ENCODE data around the gene CUBN. TPM values are rescaled to one million over a fixed set of nuclear protein-coding genes. Genes with fewer than 3 reads are reported as not detected.
A peak's percentile ranks its signal among the peaks of the same experiment; 100 is the strongest.

Gene CUBN
- total and polyA plus RNA-seq, 2 experiments from 2014 or later: 0.41 to 0.65 TPM

- DNase-seq: peak; percentile 11
These were observed 352.7 kb downstream of the CUBN start for GRCh38 chr10:16776896-16777295.

More at GRCh38 chr10:16776896-16777295, 352.7 kb downstream of the CUBN start:
- H3K27me3 ChIP-seq (replicated peaks; ENCODE audit: insufficient read depth): no peaks in the 10 kb centered on the region
- TF ChIP-seq EZH2phosphoT487 (IDR thresholded peaks at IDR 0.05; ENCODE audit: insufficient read depth, low read depth) (no peak), EZH2 (IDR thresholded peaks at IDR 0.05; ENCODE audit: insufficient read depth, poor library complexity, severe bottlenecking) (no peak)
- in situ Hi-C loops (cut with MboI): loop anchor here (25.0 kb wide), 1 partner anchor 890 kb away; no protein-coding TSS in a partner anchor
- H3K4me1 ChIP-seq (ENCODE audit: insufficient read depth): peaks cover 9% of the 10 kb centered on the region; the same call in 1 of the 2 replicates
- no peak overlapping the region for H2AFZ ChIP-seq
- no peak overlapping the region for H3K4me3 ChIP-seq
- H3F3A ChIP-seq (ENCODE audit: insufficient read depth): peaks cover 15% of the 10 kb centered on the region
- no peak overlapping the region; the same call in 1 of the 2 replicates for H3K9ac ChIP-seq
- peak overlapping the region; percentile 14 for H3K4me2 ChIP-seq (ENCODE audit: unreplicated experiment)
- no peaks in the 10 kb centered on the region for H3K9me3 ChIP-seq (ENCODE audit: low read depth)
- no peak overlapping the region for H3K27ac ChIP-seq
- H4K20me1 ChIP-seq (ENCODE audit: insufficient read depth): no peaks in the 10 kb centered on the region
- H3K36me3 ChIP-seq (ENCODE audit: low read depth): peaks cover 10% of the 10 kb centered on the region; the same call in 1 of the 2 replicates
- WGBS, 2 experiments (ENCODE audit: low coverage in 1 of 2, low lambda C conversion rate in 2 of 2, missing lambda C conversion rate in 2 of 2): 41 to 50% methylated on average over 3 of the region's 3 CpGs
- no peaks in the 10 kb centered on the region for H3K9me2 ChIP-seq (ENCODE audit: insufficient read depth)
- peaks cover 90% of the 10 kb centered on the region for H3K79me2 ChIP-seq (ENCODE audit: insufficient read depth)

Small RNA genes within 50 kb of the gene (small RNA-seq; reads per million reads assigned to genes)
- gene AC067747.1 (ENCODE audit: low read depth, low replicate concordance): not detected

Other genes starting within 250 kb of the CUBN start
- 4.4 and 13.0 TPM in 2 replicates for gene TRDMT1, start 71.9 kb upstream of the CUBN start, total RNA-seq (2014; rRNA removed; shearing (Covaris generic))
- gene TRDMT1, start 71.9 kb upstream of the CUBN start, polyA plus RNA-seq (2016; fragmentation: Nextera tagmentation; extraction: Ambion mirVana): 4.3 and 7.2 TPM in 2 replicates
- gene VIM, start 98.4 kb upstream of the CUBN start, total RNA-seq (2014; rRNA removed; shearing (Covaris generic)): 10,031 and 10,466 TPM in 2 replicates
- gene VIM, start 98.4 kb upstream of the CUBN start, polyA plus RNA-seq (2016; fragmentation: Nextera tagmentation; extraction: Ambion mirVana): 3,784 and 3,823 TPM in 2 replicates